Panc1 (cell line): ENCODE results near the gene TRIM54. TPM values are rescaled to one million over a fixed set of nuclear protein-coding genes. Genes with fewer than 3 reads are reported as not detected.
"Not testable (repeated sequence)": the region's sequence is repeated elsewhere in the genome, so short reads cannot be mapped to it uniquely, and the experiment has no call there.

Experiments
- ATAC-seq: fragments of 200-7000 bp; cut with Tn5 transposase; 2 replicates; pipeline ENCODE4 v1.9.1; 2020; ENCODE audit warnings: mild to moderate bottlenecking, moderate library complexity
- BruUV-seq: library from RNA; stranded (reverse); fragments of 400-500 nt; replicated peaks from 2 replicates; lab custom pipeline; 2021; lab: Mats Ljungman, UMichigan
- CTCF ChIA-PET: fragments of 300-600 bp; sonication (Branson Sonifier 250); formaldehyde crosslinking; loops from one replicate; lab custom pipeline; 2022; ENCODE audit warnings: antibody characterized with exemption; lab: Charles Lee
- POLR2A ChIA-PET: fragments of 300-600 bp; sonication (Branson Sonifier 250); formaldehyde crosslinking; loops from one replicate; lab custom pipeline; 2022; ENCODE audit warnings: antibody characterized with exemption; lab: Charles Lee
- DNase-seq: peaks from one replicate; pipeline ENCODE4 v3.0.0-alpha.2; 2010; ENCODE audit warnings: low read depth, low spot score
- H3K27ac ChIP-seq: 2 replicates; pipeline ENCODE4 v1.5.1; 2011; ENCODE audit warnings: mild to moderate bottlenecking, low read length, inconsistent platforms
- H3K27me3 ChIP-seq: fragments of 200-500 bp; sonication (Bioruptor generic); 2 replicates; pipeline ENCODE4 v1.6.0; 2014; ENCODE audit warnings: low read length, inconsistent platforms; ENCODE audit not compliant: control insufficient read depth, insufficient read depth
- H3K36me3 ChIP-seq: fragments of 200-500 bp; sonication (Bioruptor generic); 2 replicates; pipeline ENCODE4 v1.5.1; 2014; ENCODE audit warnings: inconsistent platforms, mild to moderate bottlenecking, low read length, moderate library complexity; ENCODE audit not compliant: control insufficient read depth, insufficient read depth
- H3K4me1 ChIP-seq: 2 replicates; pipeline ENCODE4 v1.5.1; 2011; ENCODE audit warnings: inconsistent platforms, mild to moderate bottlenecking, low read length, moderate library complexity; ENCODE audit not compliant: control insufficient read depth, insufficient read depth
- H3K4me3 ChIP-seq, 2 experiments: 2 replicates each; pipeline ENCODE4 v1.5.1; 2011 to 2012; ENCODE audit warnings: low read depth in 2 of 2, low read length in 2 of 2, mild to moderate bottlenecking in 2 of 2, inconsistent platforms in 1 of 2, moderate library complexity in 1 of 2
- H3K9me3 ChIP-seq: fragments of 200-500 bp; sonication (Bioruptor generic); 2 replicates; pipeline ENCODE4 v1.5.1; 2014; ENCODE audit warnings: low read depth, mild to moderate bottlenecking, inconsistent platforms, low read length, moderate library complexity; ENCODE audit not compliant: control insufficient read depth, insufficient read depth
- POLR2AphosphoS5 ChIP-seq: IDR thresholded peaks from 2 replicates; pipeline ENCODE4 v1.6.1; 2012; ENCODE audit warnings: mild to moderate bottlenecking, low read depth, low read length, moderate library complexity
- SIN3A ChIP-seq: IDR thresholded peaks from 2 replicates; pipeline ENCODE4 v1.6.1; 2012; ENCODE audit warnings: low read depth, mild to moderate bottlenecking, low read length, moderate library complexity, borderline replicate concordance; ENCODE audit not compliant: insufficient read depth
- TCF7L2 ChIP-seq: IDR thresholded peaks from 2 replicates; pipeline ENCODE4 v1.6.1; 2011; ENCODE audit warnings: mild to moderate bottlenecking, low read depth, low read length, inconsistent platforms
- in situ Hi-C: cut with HindIII; loops from 2 replicates; pipeline ENCODE4 v1.10.0; 2016; ENCODE audit warnings: low sequenced_read_pairs, low pct_unique_long_range_greater_than_20kb
- intact Hi-C: fragments of 100-400 bp; cut with micrococcal nuclease; formaldehyde crosslinking; loops from one replicate; pipeline ENCODE4 v1.10.0; 2022; ENCODE audit not compliant: unreplicated experiment
- total RNA-seq: library from RNA; stranded (reverse); gene quantifications from one replicate; pipeline ENCODE4 v1.2.1, GENCODE V29; 2021; ENCODE audit not compliant: unreplicated experiment
- TF ChIP-seq, protein P1 (sequence below), 2 experiments: IDR thresholded peaks; 2 replicates each; pipeline ENCODE4 v1.6.1; 2011 to 2012; ENCODE audit warnings: low read depth in 2 of 2, control low read depth in 1 of 2, low read length in 1 of 2, mild to moderate bottlenecking in 1 of 2, moderate library complexity in 1 of 2; ENCODE audit not compliant: insufficient read depth in 1 of 2
- TF ChIP-seq, protein P2 (sequence below): fragments of 450-650 bp; IDR thresholded peaks from 2 replicates; pipeline ENCODE4 v1.5.1; 2017; ENCODE audit warnings: mild to moderate bottlenecking

TRIM54 gene
- total RNA-seq, 1 experiment from 2014 or later, result 0.21 TPM

DNA sequence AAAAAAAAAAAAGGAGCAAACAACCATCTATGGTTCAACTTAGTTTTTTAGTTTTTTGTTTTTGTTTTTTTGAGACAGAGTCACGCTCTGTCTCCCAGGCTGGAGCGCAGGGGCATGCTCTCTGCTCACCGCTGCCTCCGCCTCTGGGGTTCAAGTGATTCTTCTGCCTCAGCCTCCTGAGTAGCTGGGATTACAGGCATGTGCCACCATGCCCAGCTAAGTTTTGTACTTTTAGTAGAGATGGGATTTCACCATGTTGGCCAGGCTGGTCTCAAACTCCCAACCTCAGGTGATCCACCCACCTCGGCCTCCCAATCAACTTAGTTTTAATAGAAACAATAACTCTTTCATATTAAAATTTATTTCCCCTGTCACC is 71.1 kb downstream of the TRIM54 start:
- H3K27ac ChIP-seq, H3K27me3 ChIP-seq, ATAC-seq, H3K9me3 ChIP-seq, BruUV-seq, intact Hi-C loops, H3K4me3 ChIP-seq, DNase-seq, CTCF ChIA-PET, H3K36me3 ChIP-seq, in situ Hi-C loops: not testable (repeated sequence)
- peaks cover 19% of the 10 kb centered on the region for H3K4me1 ChIP-seq
- POLR2A ChIA-PET, result interaction anchor here (0.6 to 1.2 kb wide), 4 partner anchors 20 to 1613 kb away, joined by 3 to 6 read pairs (median 4); partner anchors contain the start of gene MPV17

DNA sequence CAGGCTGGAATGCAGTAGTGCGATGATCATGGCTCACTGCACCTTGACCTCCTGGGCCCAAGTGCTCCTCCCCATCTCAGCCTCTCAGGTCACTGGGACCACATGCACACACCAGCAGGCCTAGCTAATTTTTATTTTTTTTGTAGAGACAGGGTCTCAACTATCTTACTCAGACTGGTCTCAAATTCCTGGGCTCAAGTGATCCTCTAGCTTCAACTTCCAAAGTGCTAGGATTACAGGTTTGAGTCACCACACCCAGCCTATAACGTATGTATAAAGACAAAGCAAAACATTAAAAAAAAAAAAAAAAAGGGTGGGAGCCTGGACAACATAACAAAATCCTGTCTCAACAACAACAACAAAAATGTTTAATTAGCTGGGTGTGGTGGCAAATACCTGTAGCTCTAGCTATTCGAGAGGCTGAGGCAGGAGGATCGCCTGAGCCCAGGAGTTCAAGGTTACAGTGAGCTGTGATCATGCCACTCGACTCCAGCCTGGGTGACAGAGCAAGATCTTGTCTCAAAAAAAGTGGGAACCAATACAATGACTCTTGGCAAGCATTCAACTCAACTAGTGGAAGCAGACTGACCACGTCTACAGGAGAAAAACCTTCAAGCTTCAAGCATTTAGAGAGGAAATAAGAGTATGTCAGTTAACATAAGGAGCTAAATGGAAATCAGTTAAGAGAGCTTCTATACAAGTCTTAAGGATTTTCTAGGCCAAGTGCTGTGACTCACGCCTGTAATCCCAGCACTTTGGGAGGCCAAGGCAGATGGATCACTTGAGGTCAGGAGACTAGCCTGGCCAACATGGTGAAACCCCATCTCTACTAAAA is 71.8 kb downstream of the TRIM54 start:
- H3K9me3 ChIP-seq, result no peaks in the 10 kb centered on the region
- POLR2A ChIA-PET, result interaction anchor here (0.6 to 1.2 kb wide), 2 partner anchors 11 to 31 kb away, joined by 3 to 6 read pairs; partner anchors contain the start of gene MPV17
- no peak for TF ChIP-seq TCF7L2
- TF ChIP-seq POLR2AphosphoS5, result no peak
- TF ChIP-seq, protein P1, sequence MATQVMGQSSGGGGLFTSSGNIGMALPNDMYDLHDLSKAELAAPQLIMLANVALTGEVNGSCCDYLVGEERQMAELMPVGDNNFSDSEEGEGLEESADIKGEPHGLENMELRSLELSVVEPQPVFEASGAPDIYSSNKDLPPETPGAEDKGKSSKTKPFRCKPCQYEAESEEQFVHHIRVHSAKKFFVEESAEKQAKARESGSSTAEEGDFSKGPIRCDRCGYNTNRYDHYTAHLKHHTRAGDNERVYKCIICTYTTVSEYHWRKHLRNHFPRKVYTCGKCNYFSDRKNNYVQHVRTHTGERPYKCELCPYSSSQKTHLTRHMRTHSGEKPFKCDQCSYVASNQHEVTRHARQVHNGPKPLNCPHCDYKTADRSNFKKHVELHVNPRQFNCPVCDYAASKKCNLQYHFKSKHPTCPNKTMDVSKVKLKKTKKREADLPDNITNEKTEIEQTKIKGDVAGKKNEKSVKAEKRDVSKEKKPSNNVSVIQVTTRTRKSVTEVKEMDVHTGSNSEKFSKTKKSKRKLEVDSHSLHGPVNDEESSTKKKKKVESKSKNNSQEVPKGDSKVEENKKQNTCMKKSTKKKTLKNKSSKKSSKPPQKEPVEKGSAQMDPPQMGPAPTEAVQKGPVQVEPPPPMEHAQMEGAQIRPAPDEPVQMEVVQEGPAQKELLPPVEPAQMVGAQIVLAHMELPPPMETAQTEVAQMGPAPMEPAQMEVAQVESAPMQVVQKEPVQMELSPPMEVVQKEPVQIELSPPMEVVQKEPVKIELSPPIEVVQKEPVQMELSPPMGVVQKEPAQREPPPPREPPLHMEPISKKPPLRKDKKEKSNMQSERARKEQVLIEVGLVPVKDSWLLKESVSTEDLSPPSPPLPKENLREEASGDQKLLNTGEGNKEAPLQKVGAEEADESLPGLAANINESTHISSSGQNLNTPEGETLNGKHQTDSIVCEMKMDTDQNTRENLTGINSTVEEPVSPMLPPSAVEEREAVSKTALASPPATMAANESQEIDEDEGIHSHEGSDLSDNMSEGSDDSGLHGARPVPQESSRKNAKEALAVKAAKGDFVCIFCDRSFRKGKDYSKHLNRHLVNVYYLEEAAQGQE (IDR thresholded peaks at IDR 0.05; ENCODE audit: insufficient read depth in 1 of 2, low read depth in 2 of 2, low read length in 1 of 2), result no peak
- no peak for TF ChIP-seq SIN3A
- TF ChIP-seq, protein P2, sequence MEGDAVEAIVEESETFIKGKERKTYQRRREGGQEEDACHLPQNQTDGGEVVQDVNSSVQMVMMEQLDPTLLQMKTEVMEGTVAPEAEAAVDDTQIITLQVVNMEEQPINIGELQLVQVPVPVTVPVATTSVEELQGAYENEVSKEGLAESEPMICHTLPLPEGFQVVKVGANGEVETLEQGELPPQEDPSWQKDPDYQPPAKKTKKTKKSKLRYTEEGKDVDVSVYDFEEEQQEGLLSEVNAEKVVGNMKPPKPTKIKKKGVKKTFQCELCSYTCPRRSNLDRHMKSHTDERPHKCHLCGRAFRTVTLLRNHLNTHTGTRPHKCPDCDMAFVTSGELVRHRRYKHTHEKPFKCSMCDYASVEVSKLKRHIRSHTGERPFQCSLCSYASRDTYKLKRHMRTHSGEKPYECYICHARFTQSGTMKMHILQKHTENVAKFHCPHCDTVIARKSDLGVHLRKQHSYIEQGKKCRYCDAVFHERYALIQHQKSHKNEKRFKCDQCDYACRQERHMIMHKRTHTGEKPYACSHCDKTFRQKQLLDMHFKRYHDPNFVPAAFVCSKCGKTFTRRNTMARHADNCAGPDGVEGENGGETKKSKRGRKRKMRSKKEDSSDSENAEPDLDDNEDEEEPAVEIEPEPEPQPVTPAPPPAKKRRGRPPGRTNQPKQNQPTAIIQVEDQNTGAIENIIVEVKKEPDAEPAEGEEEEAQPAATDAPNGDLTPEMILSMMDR, result no peak
- CTCF ChIA-PET, result interaction anchor here (0.6 kb wide), 1 partner anchor 24 kb away, joined by 4 read pairs; no protein-coding TSS in a partner anchor
- no peaks in the 10 kb centered on the region for H3K27me3 ChIP-seq
- peaks cover 19% of the 10 kb centered on the region for H3K4me1 ChIP-seq
- ATAC-seq (no peak), DNase-seq (no peak)
- BruUV-seq, result no TSS peak
- intact Hi-C loops, result no loop called here
- in situ Hi-C loops, result no loop called here
- no peak overlapping the region; the same call in 1 of the 2 replicates for H3K27ac ChIP-seq
- H3K36me3 ChIP-seq, result no peaks in the 10 kb centered on the region; the same call in 1 of the 2 replicates
- H3K4me3 ChIP-seq, result no peak overlapping the region

- BruUV-seq, result no TSS peak
- intact Hi-C loops (no loop called here), in situ Hi-C loops (no loop called here)
- Histone ChIP-seq H3K4me3 (no peak overlapping the region; a peak in 1 of 4 replicates), H3K4me1 (peaks cover 19% of the 10 kb centered on the region), H3K27ac (no peak overlapping the region; the same call in 1 of the 2 replicates), H3K36me3 (no peaks in the 10 kb centered on the region; the same call in 1 of the 2 replicates), H3K27me3 (no peaks in the 10 kb centered on the region), H3K9me3 (no peaks in the 10 kb centered on the region)
- DNase-seq, result no peak
- CTCF ChIA-PET, result interaction anchor here (0.6 kb wide), 1 partner anchor 25 kb away, joined by 4 read pairs; no protein-coding TSS in a partner anchor
- TF ChIP-seq SIN3A, result no peak
- TF ChIP-seq POLR2AphosphoS5, result no peak
- TF ChIP-seq, protein P2, result no peak
- TF ChIP-seq, protein P1 (IDR thresholded peaks at IDR 0.05; ENCODE audit: insufficient read depth in 1 of 2, low read depth in 2 of 2, low read length in 1 of 2), result no peak
- TF ChIP-seq TCF7L2, result no peak
- no peak for ATAC-seq
- POLR2A ChIA-PET, result interaction anchor here (0.6 to 1.2 kb wide), 2 partner anchors 11 to 31 kb away, joined by 3 to 6 read pairs; partner anchors contain the start of gene MPV17
Observed at GRCh38 chr2:27354597-27354927, 72.3 kb downstream of the TRIM54 start.
